ENCODE measurements around the gene METTL26.
A peak's percentile ranks its signal among the peaks of the same experiment; 100 is the strongest.

The METTL26 gene

DNA sequence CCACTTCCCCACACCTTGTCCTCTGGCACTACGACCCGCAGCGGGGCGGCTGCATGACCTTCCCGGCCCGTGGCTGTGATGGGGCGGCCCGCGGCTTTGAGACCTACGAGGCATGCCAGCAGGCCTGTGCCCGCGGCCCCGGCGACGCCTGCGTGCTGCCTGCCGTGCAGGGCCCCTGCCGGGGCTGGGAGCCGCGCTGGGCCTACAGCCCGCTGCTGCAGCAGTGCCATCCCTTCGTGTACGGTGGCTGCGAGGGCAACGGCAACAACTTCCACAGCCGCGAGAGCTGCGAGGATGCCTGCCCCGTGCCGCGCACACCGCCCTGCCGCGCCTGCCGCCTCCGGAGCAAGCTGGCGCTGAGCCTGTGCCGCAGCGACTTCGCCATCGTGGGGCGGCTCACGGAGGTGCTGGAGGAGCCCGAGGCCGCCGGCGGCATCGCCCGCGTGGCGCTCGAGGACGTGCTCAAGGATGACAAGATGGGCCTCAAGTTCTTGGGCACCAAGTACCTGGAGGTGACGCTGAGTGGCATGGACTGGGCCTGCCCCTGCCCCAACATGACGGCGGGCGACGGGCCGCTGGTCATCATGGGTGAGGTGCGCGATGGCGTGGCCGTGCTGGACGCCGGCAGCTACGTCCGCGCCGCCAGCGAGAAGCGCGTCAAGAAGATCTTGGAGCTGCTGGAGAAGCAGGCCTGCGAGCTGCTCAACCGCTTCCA, 2.6 kb downstream of the METTL26 start:
- Histone ChIP-seq H3K36me3 (peaks cover 15 to 38% (median 31%) of the 10 kb centered on the region in 11 experiments; a peak in 21 of 22 replicates), H3K9ac (0 out of 22 replicates have a peak overlapping the region, but pooled peaks of 1 of the 11 experiments have one; percentile 23), H3K27ac (no peak overlapping the region), H3K27me3 (no peaks in the 10 kb centered on the region), H3K4me2 (no peak overlapping the region), H4K20me1 (peaks cover 0 to 68% (median 49%) of the 10 kb centered on the region in 11 experiments; a peak in 19 of 22 replicates), H3K9me3 (replicated peaks in 1 of 11) (no peaks in the 10 kb centered on the region), H3K4me1 (peaks cover 36 to 46% (median 41%) of the 10 kb centered on the region in 10 experiments), H3K4me3 (no peak overlapping the region)
- no peak for TF ChIP-seq Cebpa-rat (IDR thresholded peaks at IDR 0.05)

GRCh38 chr16:632486-633335, 3.4 kb downstream of the METTL26 start:
- Histone ChIP-seq H3K4me1 (peaks cover 29 to 42% (median 35%) of the 10 kb centered on the region in 10 experiments), H3K27me3 (no peaks in the 10 kb centered on the region), H3K9me3 (replicated peaks in 1 of 11) (no peaks in the 10 kb centered on the region), H3K36me3 (peaks cover 15 to 46% (median 36%) of the 10 kb centered on the region in 11 experiments; a peak in 21 of 22 replicates), H4K20me1 (peaks cover 0 to 76% (median 53%) of the 10 kb centered on the region in 11 experiments; a peak in 19 of 22 replicates), H3K4me2 (no peak overlapping the region), H3K27ac (no peak overlapping the region), H3K4me3 (no peak overlapping the region), H3K9ac (no peak overlapping the region)
- no peak for TF ChIP-seq Cebpa-rat (IDR thresholded peaks at IDR 0.05)

- no peak overlapping the region for H3K27ac ChIP-seq
- H3K27me3 ChIP-seq = no peaks in the 10 kb centered on the region
- no peak overlapping the region for H3K4me2 ChIP-seq
- H3K9ac ChIP-seq = no peak overlapping the region
- H3K9me3 ChIP-seq (replicated peaks in 1 of 11) = no peaks in the 10 kb centered on the region
- H3K4me1 ChIP-seq = peaks cover 24 to 44% (median 31%) of the 10 kb centered on the region in 10 experiments
- H3K4me3 ChIP-seq = no peak overlapping the region
- peaks cover 21 to 55% (median 44%) of the 10 kb centered on the region in 11 experiments; a peak in 21 of 22 replicates for H3K36me3 ChIP-seq
- H4K20me1 ChIP-seq = peaks cover 0 to 84% (median 53%) of the 10 kb centered on the region in 11 experiments; a peak in 19 of 22 replicates
- no peak for TF ChIP-seq Cebpa-rat (IDR thresholded peaks at IDR 0.05)
These were observed 4.2 kb downstream of the METTL26 start for GRCh38 chr16:631808-632358.

- H3K27me3 ChIP-seq = no peaks in the 10 kb centered on the region
- H4K20me1 ChIP-seq = peaks cover 0 to 91% (median 57%) of the 10 kb centered on the region in 11 experiments; a peak in 19 of 22 replicates
- H3K27ac ChIP-seq = no peak within 1 kb of the TSS
- no peak within 1 kb of the TSS for H3K4me3 ChIP-seq
- peaks cover 21 to 64% (median 53%) of the 10 kb centered on the region in 11 experiments for H3K36me3 ChIP-seq
- TF ChIP-seq Cebpa-rat (IDR thresholded peaks at IDR 0.05) = no peak
- no peaks in the 10 kb centered on the region for H3K9me3 ChIP-seq (replicated peaks in 1 of 11)
- peak within 1 kb of the TSS in 9 of 11 experiments; percentile 5 to 58 (median 42); a peak in 11 of 22 replicates for H3K9ac ChIP-seq
- H3K4me1 ChIP-seq = peaks cover 24 to 53% (median 34%) of the 10 kb centered on the region in 10 experiments
- peak within 1 kb of the TSS; percentile 31 to 64 (median 51); a peak in 21 of 22 replicates for H3K4me2 ChIP-seq
These were observed 5.2 kb downstream of the METTL26 start, which contains the start of gene WFIKKN1 for GRCh38 chr16:630815-631405. WFIKKN1 (plus strand) TSS chr16:630985; CDS start chr16:631254, 269 bp downstream.

DNA sequence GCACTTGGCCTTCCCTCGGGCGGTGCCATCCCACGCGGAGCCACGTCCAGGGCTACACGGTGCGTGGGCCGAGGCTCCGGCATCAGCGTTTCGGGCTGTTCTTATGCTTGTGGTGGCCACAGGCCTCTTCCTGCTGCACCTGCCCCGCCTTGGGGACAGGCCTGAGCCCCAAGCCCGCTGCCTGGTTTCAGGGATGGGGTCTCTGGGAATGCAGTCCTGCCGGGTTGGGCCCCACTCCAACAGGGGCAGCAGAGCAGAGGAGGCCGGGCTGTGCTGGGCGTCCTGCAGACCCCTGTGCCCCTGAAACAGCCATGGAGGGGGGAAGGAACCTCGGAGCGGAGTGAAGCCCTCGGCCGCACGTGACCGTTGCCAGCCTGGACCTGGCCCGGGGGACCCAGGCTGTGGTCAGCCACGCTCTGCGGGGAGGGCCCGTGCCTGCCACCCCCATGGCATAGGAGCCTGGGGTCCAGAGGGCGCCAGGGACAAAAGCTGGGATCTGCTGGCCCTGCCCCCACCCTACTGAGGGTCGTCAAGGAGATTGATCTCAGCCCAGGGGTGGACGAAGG, 5.8 kb downstream of the METTL26 start:
- Histone ChIP-seq H3K4me3 (no peak overlapping the region), H3K27ac (no peak overlapping the region), H3K9ac (peak overlapping the region in 6 of 11 experiments; percentile 7 to 58 (median 50); a peak in 8 of 22 replicates), H3K9me3 (replicated peaks in 1 of 11) (no peaks in the 10 kb centered on the region), H3K36me3 (peaks cover 21 to 70% (median 59%) of the 10 kb centered on the region in 11 experiments), H3K4me2 (peak overlapping the region in 10 of 11 experiments; percentile 19 to 64 (median 50); a peak in 14 of 22 replicates), H3K4me1 (peaks cover 23 to 52% (median 34%) of the 10 kb centered on the region in 10 experiments), H4K20me1 (peaks cover 1 to 95% (median 62%) of the 10 kb centered on the region in 11 experiments; a peak in 20 of 22 replicates), H3K27me3 (no peaks in the 10 kb centered on the region)
- TF ChIP-seq Cebpa-rat (IDR thresholded peaks at IDR 0.05) = no peak

DNA sequence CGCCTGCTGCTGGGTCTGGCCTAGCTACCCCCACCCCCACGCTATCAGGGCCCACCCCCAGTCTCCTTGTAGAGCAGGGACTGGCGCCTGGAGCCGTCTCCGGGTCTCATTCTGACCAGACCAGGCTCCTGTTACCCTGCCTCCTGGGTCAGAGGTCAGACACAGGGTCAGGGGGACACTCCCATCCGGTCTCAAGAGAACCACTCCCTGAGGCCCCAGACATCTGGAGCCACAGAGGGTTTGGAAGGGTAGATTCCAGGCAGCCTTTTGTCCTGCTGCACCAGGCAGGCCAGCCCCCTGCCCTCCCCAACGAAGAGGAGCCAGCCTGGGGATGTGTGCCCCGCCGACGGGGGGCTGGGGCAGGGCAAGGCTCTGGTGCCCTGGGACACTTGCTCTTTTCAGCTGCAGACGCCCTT, 6.3 kb downstream of the METTL26 start:
- Histone ChIP-seq H3K27ac (no peak overlapping the region), H3K9me3 (replicated peaks in 1 of 11) (no peaks in the 10 kb centered on the region), H3K4me2 (peak overlapping the region in 7 of 11 experiments; percentile 19 to 64 (median 51); a peak in 5 of 22 replicates), H3K4me1 (peaks cover 23 to 47% (median 33%) of the 10 kb centered on the region in 10 experiments), H3K27me3 (no peaks in the 10 kb centered on the region), H3K9ac (peak overlapping the region in 3 of 11 experiments; percentile 49 to 53 (median 50); a peak in 5 of 22 replicates), H3K36me3 (peaks cover 21 to 72% (median 59%) of the 10 kb centered on the region in 11 experiments), H4K20me1 (peaks cover 4 to 95% (median 62%) of the 10 kb centered on the region in 11 experiments; a peak in 20 of 22 replicates), H3K4me3 (no peak overlapping the region)
- TF ChIP-seq Cebpa-rat (IDR thresholded peaks at IDR 0.05) = no peak

GRCh38 chr16:629185-629832, 6.8 kb downstream of the METTL26 start:
- H3K9ac ChIP-seq = peak overlapping the region in 1 of 11 experiments; percentile 5; a peak in 1 of 22 replicates
- H3K4me3 ChIP-seq = no peak overlapping the region
- H3K4me1 ChIP-seq = peaks cover 23 to 46% (median 33%) of the 10 kb centered on the region in 10 experiments
- H3K27me3 ChIP-seq = no peaks in the 10 kb centered on the region
- no peak overlapping the region for H3K27ac ChIP-seq
- H3K9me3 ChIP-seq (replicated peaks in 1 of 11) = no peaks in the 10 kb centered on the region
- no peak for TF ChIP-seq Cebpa-rat (IDR thresholded peaks at IDR 0.05)
- peaks cover 4 to 95% (median 62%) of the 10 kb centered on the region in 11 experiments; a peak in 20 of 22 replicates for H4K20me1 ChIP-seq
- peaks cover 20 to 67% (median 56%) of the 10 kb centered on the region in 11 experiments for H3K36me3 ChIP-seq
- no peak overlapping the region for H3K4me2 ChIP-seq

Data from BLaER1 treated with 17β-estradiol and CSF1 and Interleukin-3, amounts not matched to agents 10 nM and 100 nM (cell line).